Panc1 (cell line): ENCODE data around the gene MAP4K4. TPM values are rescaled to one million over a fixed set of nuclear protein-coding genes. Genes with fewer than 3 reads are reported as not detected.

Source experiments
- ATAC-seq: fragments of 200-7000 bp; cut with Tn5 transposase; 2 replicates; pipeline ENCODE4 v1.9.1; 2020; ENCODE audit warnings: mild to moderate bottlenecking, moderate library complexity
- BruUV-seq: library from RNA; stranded (reverse); fragments of 400-500 nt; replicated peaks from 2 replicates; lab custom pipeline; 2021; lab: Mats Ljungman, UMichigan
- CTCF ChIA-PET: fragments of 300-600 bp; sonication (Branson Sonifier 250); formaldehyde crosslinking; loops from one replicate; lab custom pipeline; 2022; ENCODE audit warnings: antibody characterized with exemption; lab: Charles Lee
- POLR2A ChIA-PET: fragments of 300-600 bp; sonication (Branson Sonifier 250); formaldehyde crosslinking; loops from one replicate; lab custom pipeline; 2022; ENCODE audit warnings: antibody characterized with exemption; lab: Charles Lee
- DNase-seq: peaks from one replicate; pipeline ENCODE4 v3.0.0-alpha.2; 2010; ENCODE audit warnings: low read depth, low spot score
- H3K27ac ChIP-seq: 2 replicates; pipeline ENCODE4 v1.5.1; 2011; ENCODE audit warnings: mild to moderate bottlenecking, low read length, inconsistent platforms
- H3K27me3 ChIP-seq: fragments of 200-500 bp; sonication (Bioruptor generic); 2 replicates; pipeline ENCODE4 v1.6.0; 2014; ENCODE audit warnings: low read length, inconsistent platforms; ENCODE audit not compliant: control insufficient read depth, insufficient read depth
- H3K36me3 ChIP-seq: fragments of 200-500 bp; sonication (Bioruptor generic); 2 replicates; pipeline ENCODE4 v1.5.1; 2014; ENCODE audit warnings: inconsistent platforms, mild to moderate bottlenecking, low read length, moderate library complexity; ENCODE audit not compliant: control insufficient read depth, insufficient read depth
- H3K4me1 ChIP-seq: 2 replicates; pipeline ENCODE4 v1.5.1; 2011; ENCODE audit warnings: inconsistent platforms, mild to moderate bottlenecking, low read length, moderate library complexity; ENCODE audit not compliant: control insufficient read depth, insufficient read depth
- H3K4me3 ChIP-seq, 2 experiments: 2 replicates each; pipeline ENCODE4 v1.5.1; 2011 to 2012; ENCODE audit warnings: low read depth in 2 of 2, low read length in 2 of 2, mild to moderate bottlenecking in 2 of 2, inconsistent platforms in 1 of 2, moderate library complexity in 1 of 2
- H3K9me3 ChIP-seq: fragments of 200-500 bp; sonication (Bioruptor generic); 2 replicates; pipeline ENCODE4 v1.5.1; 2014; ENCODE audit warnings: low read depth, mild to moderate bottlenecking, inconsistent platforms, low read length, moderate library complexity; ENCODE audit not compliant: control insufficient read depth, insufficient read depth
- CTCF ChIP-seq: fragments of 450-650 bp; IDR thresholded peaks from 2 replicates; pipeline ENCODE4 v1.5.1; 2017; ENCODE audit warnings: mild to moderate bottlenecking
- POLR2AphosphoS5 ChIP-seq: IDR thresholded peaks from 2 replicates; pipeline ENCODE4 v1.6.1; 2012; ENCODE audit warnings: mild to moderate bottlenecking, low read depth, low read length, moderate library complexity
- REST ChIP-seq, 2 experiments: IDR thresholded peaks; 2 replicates each; pipeline ENCODE4 v1.6.1; 2011 to 2012; ENCODE audit warnings: low read depth in 2 of 2, control low read depth in 1 of 2, low read length in 1 of 2, mild to moderate bottlenecking in 1 of 2, moderate library complexity in 1 of 2; ENCODE audit not compliant: insufficient read depth in 1 of 2
- SIN3A ChIP-seq: IDR thresholded peaks from 2 replicates; pipeline ENCODE4 v1.6.1; 2012; ENCODE audit warnings: low read depth, mild to moderate bottlenecking, low read length, moderate library complexity, borderline replicate concordance; ENCODE audit not compliant: insufficient read depth
- TCF7L2 ChIP-seq: IDR thresholded peaks from 2 replicates; pipeline ENCODE4 v1.6.1; 2011; ENCODE audit warnings: mild to moderate bottlenecking, low read depth, low read length, inconsistent platforms
- in situ Hi-C: cut with HindIII; loops from 2 replicates; pipeline ENCODE4 v1.10.0; 2016; ENCODE audit warnings: low sequenced_read_pairs, low pct_unique_long_range_greater_than_20kb
- intact Hi-C: fragments of 100-400 bp; cut with micrococcal nuclease; formaldehyde crosslinking; loops from one replicate; pipeline ENCODE4 v1.10.0; 2022; ENCODE audit not compliant: unreplicated experiment
- total RNA-seq: library from RNA; stranded (reverse); gene quantifications from one replicate; pipeline ENCODE4 v1.2.1, GENCODE V29; 2021; ENCODE audit not compliant: unreplicated experiment

Gene MAP4K4
- total RNA-seq, 1 experiment from 2014 or later, result 68.5 TPM

- BruUV-seq, result no TSS peak
- H3K9me3 ChIP-seq, result no peaks in the 10 kb centered on the region
- TF ChIP-seq REST (IDR thresholded peaks at IDR 0.05; ENCODE audit: insufficient read depth in 1 of 2, low read depth in 2 of 2, low read length in 1 of 2) (no peak), SIN3A (no peak), POLR2AphosphoS5 (no peak), TCF7L2 (no peak), CTCF (no peak)
- no peak for DNase-seq
- no peaks in the 10 kb centered on the region for H3K36me3 ChIP-seq
- intact Hi-C loops (no loop called here), in situ Hi-C loops (no loop called here)
- H3K4me3 ChIP-seq, result no peak overlapping the region
- H3K27me3 ChIP-seq, result no peaks in the 10 kb centered on the region
- no peak for ATAC-seq
- POLR2A ChIA-PET, result no interaction called here
- H3K27ac ChIP-seq, result no peak overlapping the region
- no peaks in the 10 kb centered on the region for H3K4me1 ChIP-seq
- CTCF ChIA-PET, result no interaction called here
Observed at GRCh38 chr2:101678379-101678778, 19.1 kb upstream of the MAP4K4 start.

- Histone ChIP-seq H3K36me3 (no peaks in the 10 kb centered on the region), H3K27ac (no peak overlapping the region), H3K27me3 (no peaks in the 10 kb centered on the region), H3K4me1 (no peaks in the 10 kb centered on the region), H3K4me3 (no peak overlapping the region), H3K9me3 (no peaks in the 10 kb centered on the region)
- ATAC-seq (no peak), DNase-seq (no peak)
- in situ Hi-C loops, result no loop called here
- BruUV-seq, result no TSS peak
- CTCF ChIA-PET, result no interaction called here
- no peak for TF ChIP-seq POLR2AphosphoS5
- TF ChIP-seq REST (IDR thresholded peaks at IDR 0.05; ENCODE audit: insufficient read depth in 1 of 2, low read depth in 2 of 2, low read length in 1 of 2), result no peak
- TF ChIP-seq CTCF, result no peak
- TF ChIP-seq TCF7L2, result no peak
- POLR2A ChIA-PET, result interaction anchor here (0.6 kb wide), 1 partner anchor 226 kb away, joined by 5 read pairs; no protein-coding TSS in a partner anchor
- intact Hi-C loops, result no loop called here
Observed at GRCh38 chr2:101679037-101679726, 18.3 kb upstream of the MAP4K4 start.
